Smooth muscle cell (in vitro differentiated cells): Measurements from ENCODE around the gene LDB2. TPM values are rescaled to one million over a fixed set of nuclear protein-coding genes. Genes with fewer than 3 reads are reported as not detected.

ENCODE experiments used
- DNase-seq: peaks from one replicate; lab custom pipeline; 2025; ENCODE audit not compliant: unreplicated experiment; lab: John Stamatoyannopoulos, UW
- H2AFZ ChIP-seq: fragments of 200-600 bp; sonication (generic); 2 replicates; pipeline ENCODE4 v1.6.0; 2016; ENCODE audit warnings: antibody characterized with exemption, low read depth, mild to moderate bottlenecking
- H3F3A ChIP-seq: fragments of 200-600 bp; sonication (generic); 2 replicates; pipeline ENCODE4 v1.6.0; 2017; ENCODE audit warnings: antibody characterized with exemption, low read depth
- H3K27ac ChIP-seq: fragments of 200-600 bp; sonication (generic); 2 replicates; pipeline ENCODE4 v1.5.1; 2016; ENCODE audit warnings: low read depth, mild to moderate bottlenecking
- H3K27me3 ChIP-seq: fragments of 200-600 bp; sonication (generic); 2 replicates; pipeline ENCODE4 v1.6.1; 2016; ENCODE audit warnings: low read depth, mild to moderate bottlenecking
- H3K36me3 ChIP-seq: fragments of 200-600 bp; sonication (generic); 2 replicates; pipeline ENCODE4 v1.5.1; 2016; ENCODE audit warnings: low read depth
- H3K4me1 ChIP-seq: fragments of 200-600 bp; sonication (generic); 2 replicates; pipeline ENCODE4 v1.5.1; 2016; ENCODE audit warnings: low read depth
- H3K4me2 ChIP-seq: fragments of 200-600 bp; sonication (generic); 2 replicates; pipeline ENCODE4 v1.6.0; 2016; ENCODE audit warnings: mild to moderate bottlenecking
- H3K4me3 ChIP-seq: fragments of 200-600 bp; sonication (generic); 2 replicates; pipeline ENCODE4 v1.5.1; 2016; ENCODE audit warnings: mild to moderate bottlenecking
- H3K79me2 ChIP-seq: fragments of 200-600 bp; sonication (generic); 2 replicates; pipeline ENCODE4 v1.6.0; 2016; ENCODE audit warnings: low read depth, mild to moderate bottlenecking
- H3K9ac ChIP-seq: fragments of 200-600 bp; sonication (generic); 2 replicates; pipeline ENCODE4 v1.6.0; 2016; ENCODE audit warnings: low read depth
- H3K9me3 ChIP-seq: fragments of 200-600 bp; sonication (generic); replicated peaks from 2 replicates; pipeline ENCODE4 v1.5.1; 2016; ENCODE audit warnings: low read depth
- H4K20me1 ChIP-seq: fragments of 200-600 bp; sonication (generic); 2 replicates; pipeline ENCODE4 v1.6.0; 2016; ENCODE audit warnings: low read depth
- CTCF ChIP-seq: fragments of 200-600 bp; sonication (generic); IDR thresholded peaks from 2 replicates; pipeline ENCODE4 v1.5.1; 2017; ENCODE audit warnings: borderline replicate concordance, mild to moderate bottlenecking, antibody characterized with exemption; ENCODE audit not compliant: insufficient read depth, poor library complexity, severe bottlenecking
- WGBS: methylation state at CpG from one replicate; pipeline ENCODE4 v1.1.7; 2016; ENCODE audit warnings: low lambda C conversion rate; 5-methylcytosine and 5-hydroxymethylcytosine counted together
- polyA plus RNA-seq: library from polyadenylated mRNA; unstranded; fragments of >200 nt; fragmentation: Nextera tagmentation; extraction: Ambion mirVana; gene quantifications from 2 replicates; pipeline ENCODE4 v1.2.1, GENCODE V29; 2016
- total RNA-seq: library from RNA; depleted of rRNA; stranded (reverse); fragments of >200 nt; gene quantifications from 2 replicates; pipeline ENCODE4 v1.2.3, GENCODE V29; 2014

LDB2 gene
- total and polyA plus RNA-seq, 2 experiments from 2014 or later, result 30.6 to 61.5 TPM

DNA sequence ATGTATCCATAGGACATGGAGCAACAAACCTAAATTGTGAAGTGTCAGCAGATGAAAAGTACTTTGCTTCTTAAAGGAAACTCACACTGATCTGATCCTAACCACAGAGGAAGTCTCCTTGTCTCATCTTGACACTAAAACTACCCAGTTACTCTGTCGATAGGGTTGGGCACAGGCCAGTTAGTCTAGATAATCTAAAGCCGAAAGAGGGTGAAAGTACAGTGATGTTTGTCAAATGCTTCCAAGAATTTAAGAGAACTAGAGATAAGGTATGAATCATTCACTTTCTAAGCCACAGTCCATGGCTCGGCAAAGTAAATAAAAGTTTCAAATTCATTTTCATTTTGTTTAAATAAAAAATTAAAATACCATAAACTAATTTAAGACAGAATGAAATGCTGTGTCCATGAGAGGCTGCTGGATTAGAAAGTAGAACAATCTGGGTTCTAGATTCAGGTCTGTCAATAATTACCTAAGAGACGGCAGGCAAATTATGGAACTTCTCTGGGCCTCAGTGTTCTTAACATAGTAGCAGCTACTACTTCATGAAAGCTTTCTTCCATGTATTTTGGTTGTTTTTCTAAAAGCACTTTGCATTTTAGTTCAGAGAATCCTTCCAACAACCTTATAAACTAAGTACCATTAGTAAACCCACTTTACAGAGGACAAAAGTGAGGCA lies 176.7 kb downstream of the LDB2 start:
- no peak overlapping the region for H3K9ac ChIP-seq

DNA sequence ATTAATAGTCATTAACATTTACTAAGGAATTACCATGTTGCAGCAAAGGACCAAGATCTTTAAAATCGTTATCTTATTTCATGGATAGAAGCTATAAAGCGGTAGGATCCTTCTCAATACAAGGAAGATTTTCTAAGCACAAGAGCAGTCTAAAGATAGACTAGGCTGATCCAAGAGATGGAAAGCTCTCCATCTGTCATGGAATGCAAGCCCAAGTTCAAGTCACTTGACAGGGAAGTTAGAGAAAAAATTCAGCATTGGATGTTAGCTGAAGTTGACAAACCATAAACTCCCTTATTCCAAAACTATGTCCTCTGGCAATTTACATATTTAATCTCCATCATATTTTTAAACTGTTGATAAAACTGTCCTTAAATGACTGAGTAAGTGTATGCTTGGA lies 177.7 kb downstream of the LDB2 start:
- WGBS, result 77% methylated on average over 2 of the region's 2 CpGs
- Histone ChIP-seq H3K27ac (peak overlapping the region; percentile 60), H3K4me3 (no peak overlapping the region), H3K27me3 (no peaks in the 10 kb centered on the region), H3K4me1 (peaks cover 7% of the 10 kb centered on the region), H3K4me2 (peak overlapping the region; percentile 82), H3F3A (peaks cover 10% of the 10 kb centered on the region), H3K79me2 (no peaks in the 10 kb centered on the region), H3K9me3 (no peaks in the 10 kb centered on the region), H2AFZ (no peak overlapping the region), H3K9ac (no peak overlapping the region), H3K36me3 (no peaks in the 10 kb centered on the region), H4K20me1 (no peaks in the 10 kb centered on the region)
- DNase-seq, result no peak
- no peak for TF ChIP-seq CTCF

More for the DNA sequence above, 176.7 kb downstream of the LDB2 start:
- no peaks in the 10 kb centered on the region for H3K79me2 ChIP-seq
- H3F3A ChIP-seq, result peaks cover 10% of the 10 kb centered on the region
- no peak for TF ChIP-seq CTCF
- 11% methylated on average over 4 of the region's 4 CpGs for WGBS
- peak overlapping the region; percentile 82 for H3K4me2 ChIP-seq
- no peaks in the 10 kb centered on the region for H3K9me3 ChIP-seq
- no peaks in the 10 kb centered on the region for H3K36me3 ChIP-seq
- H3K4me1 ChIP-seq, result peaks cover 7% of the 10 kb centered on the region
- no peak for DNase-seq
- peak overlapping the region; percentile 60 for H3K27ac ChIP-seq
- no peaks in the 10 kb centered on the region for H4K20me1 ChIP-seq
- H3K27me3 ChIP-seq, result no peaks in the 10 kb centered on the region
- H3K4me3 ChIP-seq, result no peak overlapping the region
- no peak overlapping the region for H2AFZ ChIP-seq

GRCh38 chr4:16717266-16717970 lies 181.0 kb downstream of the LDB2 start:
- H3K9me3 ChIP-seq, result no peaks in the 10 kb centered on the region
- H2AFZ ChIP-seq, result no peak overlapping the region
- peaks cover 5% of the 10 kb centered on the region for H3F3A ChIP-seq
- peak overlapping the region; percentile 13 for H3K4me2 ChIP-seq
- no peak for DNase-seq
- no peak overlapping the region for H3K9ac ChIP-seq
- H3K27ac ChIP-seq, result no peak overlapping the region
- no peak for TF ChIP-seq CTCF
- no peaks in the 10 kb centered on the region for H3K36me3 ChIP-seq
- WGBS, result 77% methylated on average over 6 of the region's 6 CpGs
- H3K4me1 ChIP-seq, result peaks cover 7% of the 10 kb centered on the region
- no peaks in the 10 kb centered on the region for H3K79me2 ChIP-seq
- H3K27me3 ChIP-seq, result no peaks in the 10 kb centered on the region
- no peaks in the 10 kb centered on the region for H4K20me1 ChIP-seq
- H3K4me3 ChIP-seq, result no peak overlapping the region
